ENCODE results near the gene UBAC1.

- TF ChIP-seq PATZ1 (CRISPR knock-in tag; IDR thresholded peaks at IDR 0.05; ENCODE audit: borderline replicate concordance) (no peak), SNAI2 (CRISPR knock-in tag; IDR thresholded peaks at IDR 0.05) (no peak), CREB5 (CRISPR knock-in tag; IDR thresholded peaks at IDR 0.05; ENCODE audit: low read depth) (no peak), ARNTL (CRISPR knock-in tag; IDR thresholded peaks at IDR 0.05; ENCODE audit: borderline replicate concordance, low read depth) (no peak), TCF4 (CRISPR knock-in tag; IDR thresholded peaks at IDR 0.05; ENCODE audit: borderline replicate concordance) (no peak)
- TF ChIP-seq, protein P1, sequence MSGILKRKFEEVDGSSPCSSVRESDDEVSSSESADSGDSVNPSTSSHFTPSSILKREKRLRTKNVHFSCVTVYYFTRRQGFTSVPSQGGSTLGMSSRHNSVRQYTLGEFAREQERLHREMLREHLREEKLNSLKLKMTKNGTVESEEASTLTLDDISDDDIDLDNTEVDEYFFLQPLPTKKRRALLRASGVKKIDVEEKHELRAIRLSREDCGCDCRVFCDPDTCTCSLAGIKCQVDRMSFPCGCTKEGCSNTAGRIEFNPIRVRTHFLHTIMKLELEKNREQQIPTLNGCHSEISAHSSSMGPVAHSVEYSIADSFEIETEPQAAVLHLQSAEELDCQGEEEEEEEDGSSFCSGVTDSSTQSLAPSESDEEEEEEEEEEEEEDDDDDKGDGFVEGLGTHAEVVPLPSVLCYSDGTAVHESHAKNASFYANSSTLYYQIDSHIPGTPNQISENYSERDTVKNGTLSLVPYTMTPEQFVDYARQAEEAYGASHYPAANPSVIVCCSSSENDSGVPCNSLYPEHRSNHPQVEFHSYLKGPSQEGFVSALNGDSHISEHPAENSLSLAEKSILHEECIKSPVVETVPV (CRISPR knock-in tag; IDR thresholded peaks at IDR 0.05): no peak
- TF ChIP-seq, protein P2, sequence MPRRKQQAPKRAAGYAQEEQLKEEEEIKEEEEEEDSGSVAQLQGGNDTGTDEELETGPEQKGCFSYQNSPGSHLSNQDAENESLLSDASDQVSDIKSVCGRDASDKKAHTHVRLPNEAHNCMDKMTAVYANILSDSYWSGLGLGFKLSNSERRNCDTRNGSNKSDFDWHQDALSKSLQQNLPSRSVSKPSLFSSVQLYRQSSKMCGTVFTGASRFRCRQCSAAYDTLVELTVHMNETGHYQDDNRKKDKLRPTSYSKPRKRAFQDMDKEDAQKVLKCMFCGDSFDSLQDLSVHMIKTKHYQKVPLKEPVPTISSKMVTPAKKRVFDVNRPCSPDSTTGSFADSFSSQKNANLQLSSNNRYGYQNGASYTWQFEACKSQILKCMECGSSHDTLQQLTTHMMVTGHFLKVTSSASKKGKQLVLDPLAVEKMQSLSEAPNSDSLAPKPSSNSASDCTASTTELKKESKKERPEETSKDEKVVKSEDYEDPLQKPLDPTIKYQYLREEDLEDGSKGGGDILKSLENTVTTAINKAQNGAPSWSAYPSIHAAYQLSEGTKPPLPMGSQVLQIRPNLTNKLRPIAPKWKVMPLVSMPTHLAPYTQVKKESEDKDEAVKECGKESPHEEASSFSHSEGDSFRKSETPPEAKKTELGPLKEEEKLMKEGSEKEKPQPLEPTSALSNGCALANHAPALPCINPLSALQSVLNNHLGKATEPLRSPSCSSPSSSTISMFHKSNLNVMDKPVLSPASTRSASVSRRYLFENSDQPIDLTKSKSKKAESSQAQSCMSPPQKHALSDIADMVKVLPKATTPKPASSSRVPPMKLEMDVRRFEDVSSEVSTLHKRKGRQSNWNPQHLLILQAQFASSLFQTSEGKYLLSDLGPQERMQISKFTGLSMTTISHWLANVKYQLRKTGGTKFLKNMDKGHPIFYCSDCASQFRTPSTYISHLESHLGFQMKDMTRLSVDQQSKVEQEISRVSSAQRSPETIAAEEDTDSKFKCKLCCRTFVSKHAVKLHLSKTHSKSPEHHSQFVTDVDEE (CRISPR knock-in tag; IDR thresholded peaks at IDR 0.05): no peak
Measured at GRCh38 chr9:135896205-135896604, 65.0 kb downstream of the UBAC1 start.

Data from SK-N-SH treated with all-trans-retinoic acid at 6 μM for 48 hours (cell line).